KOPT-K1 (cell line): ENCODE results near the gene YTHDF1.

Experiments
- H3K27ac ChIP-seq: fragments of 200-600 bp; sonication (generic); 2 replicates; pipeline ENCODE4 v1.5.1; 2016; ENCODE audit warnings: antibody characterized with exemption, mild to moderate bottlenecking, low read depth, low read length; ENCODE audit not compliant: poor library complexity, severe bottlenecking
- H3K36me3 ChIP-seq: fragments of 200-600 bp; sonication (generic); 2 replicates; pipeline ENCODE4 v1.5.1; 2017; ENCODE audit warnings: antibody characterized with exemption, mild to moderate bottlenecking, low read length, moderate library complexity; ENCODE audit not compliant: insufficient read depth
- H3K9me3 ChIP-seq: fragments of 200-600 bp; sonication (generic); 2 replicates; pipeline ENCODE4 v1.5.1; 2017; ENCODE audit warnings: antibody characterized with exemption, low read length, mild to moderate bottlenecking; ENCODE audit not compliant: insufficient read depth, poor library complexity, severe bottlenecking

The YTHDF1 gene

DNA sequence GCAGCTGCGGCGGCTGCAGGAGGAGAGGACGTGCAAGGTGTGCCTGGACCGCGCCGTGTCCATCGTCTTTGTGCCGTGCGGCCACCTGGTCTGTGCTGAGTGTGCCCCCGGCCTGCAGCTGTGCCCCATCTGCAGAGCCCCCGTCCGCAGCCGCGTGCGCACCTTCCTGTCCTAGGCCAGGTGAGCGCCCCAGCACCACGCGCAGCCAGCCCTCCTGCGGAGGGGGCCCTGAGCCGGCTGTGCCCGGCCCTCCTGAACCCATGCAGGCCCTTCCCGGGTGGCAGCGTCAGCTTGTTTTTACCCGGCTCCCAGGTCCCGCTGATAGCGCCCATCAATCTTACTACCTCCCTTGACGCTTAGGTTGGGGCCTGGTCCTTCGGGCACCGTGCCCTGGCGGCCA, 23.5 kb upstream of the YTHDF1 start:
- H3K9me3 ChIP-seq, result no peaks in the 10 kb centered on the region
- H3K36me3 ChIP-seq, result no peaks in the 10 kb centered on the region
- H3K27ac ChIP-seq, result no peak overlapping the region

DNA sequence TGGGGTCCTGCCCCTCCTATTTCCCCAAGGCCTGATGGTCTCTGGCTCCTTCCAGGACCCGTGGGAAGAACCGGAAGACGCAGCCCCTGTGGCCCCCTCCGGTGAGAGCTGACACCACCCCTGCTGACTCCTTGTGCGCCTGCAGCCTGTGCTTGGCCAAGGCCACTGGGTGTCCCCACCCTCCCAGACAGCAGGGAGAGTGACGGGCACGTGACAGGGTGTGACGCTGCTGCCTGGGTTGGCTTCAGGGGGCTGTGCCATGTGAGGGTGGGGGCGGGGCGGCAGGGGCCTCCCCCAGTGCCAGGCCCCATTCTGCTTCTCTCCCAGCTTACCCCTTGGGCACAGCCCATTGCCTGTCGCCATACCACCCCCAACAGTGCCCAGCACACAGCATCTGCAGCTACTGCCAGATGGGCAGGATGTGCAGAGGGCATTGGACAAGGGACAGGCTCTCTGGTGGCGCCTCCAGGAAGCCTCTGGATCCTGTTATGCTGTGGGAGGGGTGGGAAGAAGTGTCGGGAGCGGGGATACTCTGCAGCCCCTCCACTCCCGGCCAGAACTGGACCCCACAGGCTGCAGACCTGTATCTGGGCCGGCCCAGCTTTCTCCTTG, 22.7 kb upstream of the YTHDF1 start:
- Histone ChIP-seq H3K36me3 (no peaks in the 10 kb centered on the region), H3K9me3 (no peaks in the 10 kb centered on the region), H3K27ac (no peak overlapping the region)

DNA sequence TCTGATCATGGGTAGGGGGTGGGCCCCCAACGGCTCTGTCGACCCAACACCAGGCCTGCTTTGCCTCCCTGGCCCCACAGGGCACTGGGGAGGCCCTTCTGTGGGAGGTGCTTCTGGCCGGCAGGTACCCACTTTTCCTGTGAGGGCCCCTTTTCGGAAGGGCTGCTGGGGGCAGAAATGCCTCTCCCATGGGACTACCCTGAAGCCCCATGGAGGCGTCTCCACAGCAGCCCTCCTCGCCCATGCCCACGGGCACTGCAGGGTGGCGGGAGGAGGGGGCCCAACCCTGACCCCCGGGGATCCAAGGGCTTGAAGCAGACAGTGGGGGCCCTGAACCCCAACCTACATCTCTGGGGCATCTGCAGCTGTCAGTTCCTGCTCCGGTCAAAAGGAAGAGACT, 22.1 kb upstream of the YTHDF1 start:
- Histone ChIP-seq H3K36me3 (no peaks in the 10 kb centered on the region), H3K27ac (no peak overlapping the region), H3K9me3 (no peaks in the 10 kb centered on the region)

DNA sequence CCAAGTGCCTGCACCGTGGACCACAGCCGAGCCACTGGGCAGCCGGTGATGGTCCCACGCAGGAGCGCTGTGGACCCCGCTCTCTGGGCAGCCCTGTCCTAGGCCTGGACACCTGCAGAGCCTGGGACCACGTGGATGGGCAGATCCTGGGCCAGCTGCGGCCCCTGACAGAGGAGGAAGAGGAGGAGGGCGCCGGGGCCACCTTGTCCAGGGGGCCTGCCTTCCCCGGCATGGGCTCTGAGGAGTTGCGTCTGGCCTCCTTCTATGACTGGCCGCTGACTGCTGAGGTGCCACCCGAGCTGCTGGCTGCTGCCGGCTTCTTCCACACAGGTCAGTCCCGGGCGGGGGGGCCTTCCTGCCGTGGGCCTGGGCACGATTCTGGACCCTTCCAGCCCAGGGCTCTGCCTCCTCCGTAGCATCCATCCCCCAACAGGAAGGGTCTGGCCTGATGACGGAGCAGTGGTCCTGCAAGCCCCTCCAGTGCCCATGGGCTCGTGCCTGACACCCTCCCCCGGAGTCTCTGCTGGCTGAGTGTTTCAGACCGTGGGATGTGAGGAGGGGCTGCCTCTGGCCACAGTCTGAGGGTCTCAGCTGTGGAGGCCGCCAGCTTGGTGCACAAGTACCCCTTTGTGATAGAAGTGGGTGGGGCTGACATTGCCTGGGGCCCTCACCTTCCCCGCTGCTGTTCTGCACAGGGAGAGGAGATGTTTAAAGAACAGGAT, 20.3 kb upstream of the YTHDF1 start:
- no peak overlapping the region for H3K27ac ChIP-seq

DNA sequence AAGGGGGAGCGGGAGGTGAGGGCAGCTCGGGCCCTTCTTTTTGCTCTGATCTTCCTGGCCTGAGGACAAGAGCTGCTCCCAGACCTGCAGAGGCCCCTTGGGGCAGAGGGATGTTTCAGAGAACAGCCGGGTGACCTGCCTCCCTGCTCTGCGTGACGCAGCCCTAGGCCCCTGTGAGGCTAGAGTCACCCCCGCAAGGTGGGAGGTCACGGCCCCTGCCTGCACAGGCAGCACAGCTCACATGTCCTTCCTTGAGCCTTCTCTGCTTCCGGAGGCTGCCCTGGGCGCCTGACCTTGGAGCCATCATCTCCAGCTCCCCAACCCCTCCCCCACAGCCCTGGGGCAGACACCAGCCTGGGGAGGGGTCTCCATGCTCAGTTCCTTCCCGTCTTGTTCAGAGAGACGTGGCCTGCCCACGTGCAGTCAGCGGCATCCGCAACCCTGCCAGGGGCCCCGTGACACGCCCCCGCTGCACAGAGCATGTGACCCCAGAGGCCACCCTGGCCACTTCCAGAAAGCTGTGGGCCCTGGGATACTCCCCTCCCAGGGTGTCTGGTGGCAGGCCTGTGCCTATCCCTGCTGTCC, 19.6 kb upstream of the YTHDF1 start, which contains the start of gene BIRC7:
BIRC7 (plus strand) TSS at position 507 of the 585 bp plus-strand sequence. CDS start 192 bp downstream, outside the sequence.
- Histone ChIP-seq H3K36me3 (no peaks in the 10 kb centered on the region), H3K9me3 (no peaks in the 10 kb centered on the region), H3K27ac (no peak within 1 kb of the TSS)

More for the DNA sequence above, 20.3 kb upstream of the YTHDF1 start:
- no peaks in the 10 kb centered on the region for H3K36me3 ChIP-seq
- no peaks in the 10 kb centered on the region for H3K9me3 ChIP-seq

DNA sequence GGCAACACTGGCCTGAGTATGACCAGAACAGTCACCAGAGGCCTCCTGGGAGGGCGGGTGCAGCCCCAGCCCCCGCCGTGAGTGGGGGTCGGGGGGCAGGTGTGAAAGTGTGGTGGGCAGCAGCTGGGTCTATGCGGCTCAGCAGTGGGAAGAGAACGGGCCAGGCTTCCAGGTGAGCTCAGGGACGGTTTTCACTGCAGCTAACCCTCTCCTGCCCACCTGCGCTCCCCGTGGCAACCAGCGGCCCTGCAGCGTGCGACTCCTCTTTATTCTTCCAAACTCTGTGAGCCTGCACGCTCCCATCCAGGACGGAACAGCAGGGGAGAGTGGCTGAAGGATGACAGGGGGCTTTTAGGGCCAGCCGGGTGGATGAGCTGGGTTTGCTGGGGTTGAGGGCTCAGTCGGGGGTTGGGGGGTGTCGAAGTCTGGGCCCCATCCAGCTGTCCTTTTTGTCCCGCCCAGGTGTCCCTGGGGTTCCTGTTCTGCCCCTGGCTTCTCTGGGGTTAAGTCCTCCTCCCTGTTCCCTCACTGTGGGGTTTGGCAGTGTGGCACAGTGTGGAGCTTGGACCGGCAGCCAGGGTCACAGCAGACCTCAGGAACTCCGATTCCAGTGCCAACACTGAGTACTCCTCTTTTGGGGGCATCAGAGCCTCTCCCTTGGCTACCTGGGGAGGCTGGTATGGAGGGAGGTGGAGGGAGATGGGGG, 18.9 kb upstream of the YTHDF1 start:
- Histone ChIP-seq H3K27ac (no peak overlapping the region), H3K9me3 (no peaks in the 10 kb centered on the region), H3K36me3 (no peaks in the 10 kb centered on the region)

DNA sequence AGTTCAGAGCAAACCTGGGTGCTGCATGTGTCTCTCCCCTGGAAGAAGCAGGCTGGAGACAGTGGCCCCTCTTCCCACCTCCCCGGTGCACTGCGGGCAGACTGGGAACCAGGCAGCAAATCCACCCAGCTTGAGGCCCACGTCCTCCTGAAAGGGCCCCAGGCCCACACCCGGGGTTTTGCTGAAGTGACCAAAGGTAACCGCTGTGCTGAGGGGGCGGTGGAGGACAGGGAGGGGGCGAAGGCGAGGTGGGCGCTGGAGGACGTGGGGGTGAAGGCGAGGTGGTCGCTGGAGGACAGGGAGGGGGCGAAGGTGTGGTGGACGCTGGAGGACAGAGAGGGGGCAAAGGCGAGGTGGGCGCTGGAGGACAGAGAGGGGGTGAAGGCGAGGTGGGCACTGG, 18.0 kb upstream of the YTHDF1 start:
- Histone ChIP-seq H3K27ac (no peak overlapping the region), H3K9me3 (no peaks in the 10 kb centered on the region), H3K36me3 (no peaks in the 10 kb centered on the region)

DNA sequence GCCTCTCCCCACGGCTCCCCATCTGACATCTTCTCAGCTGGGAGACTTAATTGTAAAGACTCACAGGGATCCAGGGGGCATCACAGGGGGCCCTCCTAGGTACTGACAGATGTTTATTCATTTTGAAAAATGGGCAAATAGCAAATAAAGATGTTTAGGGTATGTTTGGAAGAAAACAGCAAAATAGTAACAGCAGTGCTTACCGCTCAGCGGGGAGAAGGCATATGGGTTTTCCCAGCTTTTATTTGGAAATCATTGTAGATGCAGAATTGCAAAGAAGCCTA, 17.1 kb upstream of the YTHDF1 start:
- Histone ChIP-seq H3K9me3 (no peaks in the 10 kb centered on the region), H3K27ac (no peak overlapping the region), H3K36me3 (no peaks in the 10 kb centered on the region)

DNA sequence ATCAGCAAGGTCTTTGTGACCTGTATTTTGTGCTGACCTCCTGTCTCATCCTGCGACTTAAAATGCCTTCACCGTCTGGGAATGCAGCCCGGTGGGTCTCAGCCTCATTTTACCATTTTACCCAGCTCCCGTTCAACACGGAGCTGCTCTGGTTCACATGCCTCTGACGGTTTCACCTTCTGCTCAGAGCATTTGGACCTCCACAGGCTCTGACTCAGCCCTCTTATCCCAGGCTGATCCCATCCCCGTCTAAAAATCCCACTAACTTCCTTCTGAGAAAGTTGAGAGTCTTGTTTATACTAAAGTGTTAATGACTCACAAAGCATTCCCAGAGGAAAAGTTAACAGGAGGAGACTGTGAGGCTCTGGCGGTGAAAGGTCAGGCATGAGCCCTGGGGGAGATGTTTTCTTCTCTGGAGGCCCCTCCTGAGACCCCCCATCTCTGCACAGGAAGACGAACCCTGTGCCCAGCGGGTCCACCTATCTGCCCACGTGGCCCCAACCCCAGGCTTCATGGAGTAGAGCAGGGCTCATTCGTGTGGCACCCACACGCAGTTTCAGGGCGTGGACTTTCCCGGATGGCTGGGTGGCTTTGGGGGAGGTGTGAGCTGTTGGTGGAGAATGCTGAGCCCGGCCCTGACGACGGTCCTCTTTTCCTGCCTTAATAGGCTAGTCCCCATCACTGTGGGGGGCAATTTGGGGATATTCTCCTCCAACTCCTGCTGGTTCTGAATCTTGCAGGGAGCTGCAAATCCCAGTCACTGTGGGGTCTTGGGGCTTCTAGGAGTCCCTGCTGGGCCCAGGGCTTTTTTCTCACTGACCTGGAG, 16.5 kb upstream of the YTHDF1 start:
- H3K27ac ChIP-seq, result no peak overlapping the region
- H3K36me3 ChIP-seq, result no peaks in the 10 kb centered on the region
- H3K9me3 ChIP-seq, result no peaks in the 10 kb centered on the region

DNA sequence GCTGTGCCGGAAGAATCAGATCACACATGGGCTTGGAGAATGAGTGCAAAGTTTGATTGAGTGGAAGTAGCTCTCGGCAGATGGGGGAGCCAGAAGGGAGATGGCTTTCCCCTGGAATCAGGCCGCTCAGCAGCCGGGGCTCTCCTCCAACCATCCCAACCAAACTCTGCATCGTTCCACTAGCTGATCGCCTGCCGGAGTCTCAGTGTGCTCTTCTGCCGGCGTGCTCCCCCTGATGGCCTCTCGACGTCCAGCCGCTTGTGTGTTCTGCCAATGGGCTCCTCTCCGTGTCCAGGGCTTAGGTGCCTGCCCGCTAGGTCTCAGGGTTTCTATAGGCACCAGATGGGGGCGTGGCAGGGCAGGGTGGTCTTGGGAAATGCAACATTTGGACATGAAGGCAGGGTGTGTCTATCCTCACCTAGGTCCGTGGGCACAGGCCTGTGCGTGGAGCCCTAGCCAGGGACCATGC, 14.9 kb upstream of the YTHDF1 start:
- H3K27ac ChIP-seq, result no peak overlapping the region
- H3K9me3 ChIP-seq, result no peaks in the 10 kb centered on the region
- no peaks in the 10 kb centered on the region for H3K36me3 ChIP-seq

DNA sequence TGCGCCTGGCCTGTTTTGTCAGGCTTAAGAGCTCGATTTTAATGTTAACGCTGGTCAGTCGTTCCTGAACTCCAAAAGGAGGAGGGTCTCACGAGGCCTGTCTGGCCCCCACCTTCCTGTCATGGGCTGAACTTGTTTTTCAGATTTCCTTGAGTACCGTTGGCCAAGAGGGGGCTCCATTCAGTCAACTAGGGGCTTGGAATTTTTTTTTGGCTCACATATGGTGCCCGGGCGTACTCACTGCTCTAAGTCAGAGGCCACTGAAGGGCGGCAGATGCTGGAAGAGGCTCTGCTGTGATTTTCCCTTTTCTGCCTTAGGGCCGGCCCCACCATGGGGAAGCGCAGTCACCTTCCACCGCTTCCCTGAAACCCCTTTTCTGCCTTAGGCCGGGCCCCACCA, 12.9 kb upstream of the YTHDF1 start:
- no peak overlapping the region for H3K27ac ChIP-seq
- no peaks in the 10 kb centered on the region for H3K9me3 ChIP-seq
- no peaks in the 10 kb centered on the region for H3K36me3 ChIP-seq

DNA sequence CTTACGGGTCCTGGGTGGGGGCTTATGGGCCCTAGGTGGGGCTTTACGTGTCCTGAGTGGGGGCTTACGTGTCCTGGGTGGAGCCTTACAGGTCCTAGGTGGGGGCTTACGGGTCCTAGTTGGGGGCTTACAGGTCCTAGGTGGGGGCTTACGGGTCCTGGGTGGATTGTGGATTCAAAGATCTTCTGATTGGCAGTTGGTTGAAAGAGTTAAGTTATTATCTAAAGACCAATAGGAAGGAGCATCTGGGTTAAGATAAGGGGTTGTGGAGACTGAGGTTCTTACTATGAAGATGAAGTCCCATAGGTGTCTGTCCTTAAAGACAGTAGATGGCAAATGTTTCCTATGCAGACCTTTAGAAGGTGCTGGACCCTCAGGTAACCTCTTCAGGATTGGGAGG, 11.3 kb upstream of the YTHDF1 start:
- H3K9me3 ChIP-seq, result no peaks in the 10 kb centered on the region
- H3K27ac ChIP-seq, result no peak overlapping the region
- H3K36me3 ChIP-seq, result no peaks in the 10 kb centered on the region

DNA sequence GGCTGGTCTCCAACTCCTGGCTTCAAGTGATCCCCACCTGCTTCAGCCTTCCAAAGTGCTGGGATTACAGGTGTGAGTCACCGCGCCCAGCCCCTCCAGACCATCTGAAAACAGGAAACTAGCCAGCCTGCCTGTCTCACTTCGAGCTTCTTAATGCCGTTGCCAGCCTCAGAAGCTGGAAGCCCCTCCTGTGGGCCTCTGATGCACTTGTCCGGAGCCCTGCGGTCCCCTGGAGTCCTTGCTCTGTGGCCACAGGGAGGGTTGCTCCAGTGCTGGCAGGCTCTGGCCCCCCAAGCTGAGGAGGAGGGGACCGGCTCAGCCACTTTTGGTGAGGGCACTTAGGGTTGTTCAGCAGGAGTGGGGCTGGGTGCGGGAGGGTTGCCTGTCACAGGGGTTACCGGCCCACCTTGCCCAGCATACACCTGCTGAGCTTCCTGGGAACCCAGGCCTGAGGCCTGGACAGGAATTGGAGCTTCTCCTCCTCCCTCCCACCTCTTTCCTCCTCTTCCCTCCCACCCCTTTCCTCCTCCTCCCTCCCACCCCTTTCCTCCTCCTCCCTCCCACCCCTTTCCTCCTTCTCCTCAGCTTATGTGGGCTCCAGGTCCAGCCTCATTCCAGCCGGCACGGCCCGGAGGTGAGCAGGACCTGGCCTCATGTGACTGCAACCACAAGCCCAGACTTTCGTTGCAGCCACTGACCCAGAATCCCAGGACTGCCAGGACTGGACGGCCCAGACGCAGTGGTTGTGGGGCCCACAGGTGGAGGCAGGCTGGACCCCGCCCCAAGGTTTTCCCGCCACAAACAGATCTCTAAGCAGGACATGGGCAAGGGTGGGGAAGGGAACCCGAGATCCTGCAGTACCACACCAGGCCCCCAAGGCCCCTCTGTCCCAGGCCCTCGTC, 10.4 kb upstream of the YTHDF1 start:
- H3K36me3 ChIP-seq, result no peaks in the 10 kb centered on the region
- no peaks in the 10 kb centered on the region for H3K9me3 ChIP-seq
- H3K27ac ChIP-seq, result no peak overlapping the region

DNA sequence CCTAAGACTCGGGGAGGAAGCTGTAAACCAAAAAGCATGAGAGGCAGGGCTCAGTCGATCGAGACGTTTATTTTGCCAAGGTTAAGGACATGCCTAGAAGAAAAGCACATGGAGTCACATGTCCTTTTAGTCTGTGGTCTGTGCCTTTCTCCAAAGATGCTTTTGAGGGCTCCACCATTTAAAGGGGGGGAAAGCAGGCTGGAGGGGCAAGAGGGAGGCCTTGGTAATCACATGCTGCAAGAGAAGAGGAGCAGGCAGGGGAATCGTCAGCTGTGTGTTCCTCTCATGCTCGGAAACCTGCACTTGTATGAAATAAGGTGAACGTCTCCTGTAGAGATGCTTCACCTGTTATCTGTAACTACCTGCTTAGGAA, 9.1 kb upstream of the YTHDF1 start:
- Histone ChIP-seq H3K27ac (no peak overlapping the region), H3K9me3 (no peaks in the 10 kb centered on the region), H3K36me3 (no peaks in the 10 kb centered on the region)
